Neutrophil (primary cell): ENCODE measurements around the gene NAIF1.

Experiments
- H3K27ac ChIP-seq: fragments of 200-600 bp; sonication (generic); 2 replicates; pipeline ENCODE4 v1.5.1; 2016; ENCODE audit warnings: mild to moderate bottlenecking, moderate library complexity
- H3K27me3 ChIP-seq: fragments of 200-600 bp; sonication (generic); 2 replicates; pipeline ENCODE4 v1.6.0; 2016; ENCODE audit warnings: mild to moderate bottlenecking
- H3K36me3 ChIP-seq: fragments of 200-600 bp; sonication (generic); 2 replicates; pipeline ENCODE4 v1.5.1; 2017
- H3K4me1 ChIP-seq, 2 experiments: fragments of 200-600 bp in 1 of 2; sonication (generic) in 1 of 2; 1 replicate in 1 of 2; 2 replicates in 1 of 2; pipeline versions ENCODE4 v1.5.1 to v1.6.1; 2013 to 2016; ENCODE audit warnings: low read depth in 1 of 2, low read length in 1 of 2, mild to moderate bottlenecking in 1 of 2, moderate library complexity in 1 of 2; ENCODE audit not compliant: control insufficient read depth in 1 of 2, insufficient read depth in 1 of 2
- H3K4me3 ChIP-seq, 2 experiments: fragments of 200-600 bp in 1 of 2; sonication (generic) in 1 of 2; 1 replicate in 1 of 2; 2 replicates in 1 of 2; pipeline ENCODE4 v1.5.1; 2013 to 2016; ENCODE audit warnings: low read depth in 1 of 2, low read length in 1 of 2, mild to moderate bottlenecking in 1 of 2, moderate library complexity in 1 of 2
- H3K9me3 ChIP-seq: fragments of 200-600 bp; sonication (generic); 2 replicates; pipeline ENCODE4 v1.5.1; 2016
- TF ChIP-seq, protein P1 (sequence below): fragments of 200-600 bp; sonication (generic); IDR thresholded peaks from 2 replicates; pipeline ENCODE4 v1.5.1; 2016; ENCODE audit warnings: antibody characterized with exemption

Gene NAIF1

DNA sequence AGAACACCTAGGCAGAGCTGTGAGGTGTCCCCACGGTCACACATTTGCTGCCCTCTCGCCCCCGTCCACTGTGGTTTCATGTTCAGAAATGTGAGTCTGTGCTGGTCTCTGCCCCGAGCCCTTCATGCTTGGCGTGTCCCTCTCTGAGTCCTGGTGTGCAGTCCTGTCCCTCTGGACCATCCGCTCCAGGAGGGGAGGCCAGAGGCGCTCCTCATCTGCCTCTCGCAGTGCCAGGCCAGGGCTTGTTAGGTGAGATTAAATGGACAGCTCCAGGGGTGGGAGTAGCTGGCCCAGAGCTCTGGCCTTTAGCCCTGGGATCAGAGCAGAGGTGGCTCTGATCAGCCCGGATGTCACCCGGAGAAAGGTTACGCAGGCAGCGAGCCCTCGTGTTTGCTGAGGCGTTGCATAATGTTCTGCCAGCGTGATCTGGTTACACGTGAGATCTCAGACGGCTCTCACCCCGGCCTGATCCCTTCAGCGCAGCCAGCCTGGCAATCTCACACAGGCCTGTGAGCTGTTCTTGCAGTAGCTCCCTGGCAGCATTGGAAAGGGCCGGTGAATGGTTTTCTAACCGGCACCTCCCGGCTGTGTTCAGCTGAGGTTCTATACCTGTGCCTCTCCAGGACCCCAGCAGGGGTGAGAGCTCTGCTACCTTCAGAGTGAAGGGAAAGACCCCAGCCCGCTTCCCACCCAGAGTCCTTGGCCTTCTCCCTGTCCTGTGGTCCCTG, 35.9 kb upstream of the NAIF1 start:
- Histone ChIP-seq H3K27me3 (no peaks in the 10 kb centered on the region), H3K27ac (no peak overlapping the region), H3K9me3 (no peaks in the 10 kb centered on the region), H3K4me3 (no peak overlapping the region), H3K36me3 (peaks cover 66% of the 10 kb centered on the region), H3K4me1 (peaks cover 14 to 16% of the 10 kb centered on the region in 2 experiments)
- TF ChIP-seq, protein P1, sequence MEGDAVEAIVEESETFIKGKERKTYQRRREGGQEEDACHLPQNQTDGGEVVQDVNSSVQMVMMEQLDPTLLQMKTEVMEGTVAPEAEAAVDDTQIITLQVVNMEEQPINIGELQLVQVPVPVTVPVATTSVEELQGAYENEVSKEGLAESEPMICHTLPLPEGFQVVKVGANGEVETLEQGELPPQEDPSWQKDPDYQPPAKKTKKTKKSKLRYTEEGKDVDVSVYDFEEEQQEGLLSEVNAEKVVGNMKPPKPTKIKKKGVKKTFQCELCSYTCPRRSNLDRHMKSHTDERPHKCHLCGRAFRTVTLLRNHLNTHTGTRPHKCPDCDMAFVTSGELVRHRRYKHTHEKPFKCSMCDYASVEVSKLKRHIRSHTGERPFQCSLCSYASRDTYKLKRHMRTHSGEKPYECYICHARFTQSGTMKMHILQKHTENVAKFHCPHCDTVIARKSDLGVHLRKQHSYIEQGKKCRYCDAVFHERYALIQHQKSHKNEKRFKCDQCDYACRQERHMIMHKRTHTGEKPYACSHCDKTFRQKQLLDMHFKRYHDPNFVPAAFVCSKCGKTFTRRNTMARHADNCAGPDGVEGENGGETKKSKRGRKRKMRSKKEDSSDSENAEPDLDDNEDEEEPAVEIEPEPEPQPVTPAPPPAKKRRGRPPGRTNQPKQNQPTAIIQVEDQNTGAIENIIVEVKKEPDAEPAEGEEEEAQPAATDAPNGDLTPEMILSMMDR = no peak

DNA sequence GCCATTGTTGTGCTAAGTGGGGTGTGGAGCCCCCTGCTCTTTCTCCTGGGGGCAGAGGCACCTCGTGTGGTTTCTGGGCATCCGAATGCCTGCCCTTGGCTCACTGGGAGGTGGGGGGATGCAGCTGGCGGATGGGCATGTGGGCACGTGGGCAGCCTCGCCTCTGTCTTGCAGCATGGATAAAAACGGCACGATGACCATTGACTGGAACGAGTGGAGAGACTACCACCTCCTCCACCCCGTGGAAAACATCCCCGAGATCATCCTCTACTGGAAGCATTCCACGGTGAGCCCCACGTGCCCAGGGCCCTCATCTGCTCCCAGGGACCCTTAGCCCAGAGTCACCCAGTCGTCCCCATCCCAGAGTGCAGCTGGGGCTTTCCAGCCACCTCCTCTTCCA, 35.1 kb upstream of the NAIF1 start:
- Histone ChIP-seq H3K27ac (no peak overlapping the region), H3K27me3 (no peaks in the 10 kb centered on the region), H3K36me3 (peaks cover 58% of the 10 kb centered on the region), H3K4me1 (peaks cover 22 to 24% of the 10 kb centered on the region in 2 experiments), H3K9me3 (no peaks in the 10 kb centered on the region), H3K4me3 (no peak overlapping the region)
- TF ChIP-seq, protein P1 = no peak

DNA sequence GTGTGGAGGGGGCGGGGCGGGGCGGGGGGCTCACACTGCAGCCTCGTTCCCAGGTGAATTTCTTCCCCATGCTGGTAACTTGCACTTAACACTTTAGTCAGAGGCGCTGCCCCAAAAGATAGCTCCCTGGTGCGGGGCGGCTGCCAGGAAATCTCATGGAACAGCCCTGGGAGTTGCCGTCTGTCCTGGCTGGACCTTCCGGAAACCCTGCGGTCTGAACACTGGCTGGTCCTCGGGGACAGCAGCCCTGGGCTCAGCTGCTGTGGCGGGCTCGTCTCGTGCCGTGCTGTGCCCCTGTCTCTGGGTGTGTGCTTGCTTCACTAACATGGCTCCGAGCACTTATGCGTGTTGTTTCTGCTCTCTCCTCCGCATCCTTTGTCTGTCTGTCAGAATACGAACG, 34.6 kb upstream of the NAIF1 start:
- TF ChIP-seq, protein P1 = no peak
- Histone ChIP-seq H3K4me1 (peaks cover 24% of the 10 kb centered on the region in 2 experiments), H3K4me3 (no peak overlapping the region), H3K36me3 (peaks cover 52% of the 10 kb centered on the region), H3K9me3 (no peaks in the 10 kb centered on the region), H3K27ac (no peak overlapping the region), H3K27me3 (no peaks in the 10 kb centered on the region)

DNA sequence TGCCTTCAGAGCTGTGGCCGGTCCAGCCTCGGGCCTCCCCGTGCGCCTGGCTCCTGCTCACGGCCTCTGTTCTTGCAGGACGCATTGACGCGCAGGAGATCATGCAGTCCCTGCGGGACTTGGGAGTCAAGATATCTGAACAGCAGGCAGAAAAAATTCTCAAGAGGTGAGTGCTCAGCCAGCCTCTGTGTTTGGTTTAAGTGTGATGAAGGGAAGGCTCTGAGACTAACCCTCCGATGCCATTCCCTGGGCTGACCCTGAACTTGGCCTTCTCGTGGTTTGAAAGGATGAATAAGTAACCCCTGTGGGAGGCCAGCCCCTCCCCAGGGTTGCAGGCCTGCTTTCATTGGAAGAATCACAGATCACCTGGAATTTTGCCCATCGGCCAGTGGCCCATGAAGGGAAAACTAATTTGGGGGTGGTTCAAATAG, 34.1 kb upstream of the NAIF1 start:
- H3K27ac ChIP-seq = no peak overlapping the region

DNA sequence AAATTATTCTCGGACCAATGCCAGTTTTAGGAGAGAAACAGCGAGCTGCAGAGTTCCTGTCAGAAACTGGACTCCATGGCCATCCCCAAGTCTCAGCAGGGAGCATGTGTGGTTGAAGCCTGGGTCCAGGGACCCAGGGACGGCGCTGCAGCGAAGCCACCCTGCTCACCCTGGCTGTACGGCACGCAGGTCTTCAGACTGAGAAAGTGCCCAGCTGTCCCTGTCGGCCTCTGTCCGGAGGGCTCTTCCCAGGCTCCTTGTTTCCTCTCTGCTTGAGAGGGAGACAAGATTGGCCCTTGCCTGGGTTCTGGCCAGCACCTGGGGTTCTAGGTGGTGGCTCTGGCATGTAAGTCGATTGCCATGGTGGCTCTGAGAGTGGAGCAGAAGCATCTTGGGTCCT, 33.5 kb upstream of the NAIF1 start:
- H3K4me1 ChIP-seq = peaks cover 24% of the 10 kb centered on the region in 2 experiments
- H3K27me3 ChIP-seq = no peaks in the 10 kb centered on the region
- TF ChIP-seq, protein P1 = no peak
- H3K27ac ChIP-seq = no peak overlapping the region
- no peak overlapping the region for H3K4me3 ChIP-seq
- H3K36me3 ChIP-seq = peaks cover 41% of the 10 kb centered on the region
- no peaks in the 10 kb centered on the region for H3K9me3 ChIP-seq

More for the DNA sequence above, 34.1 kb upstream of the NAIF1 start:
- TF ChIP-seq, protein P1 = no peak
- no peak overlapping the region for H3K4me3 ChIP-seq
- H3K36me3 ChIP-seq = peaks cover 48% of the 10 kb centered on the region
- H3K27me3 ChIP-seq = no peaks in the 10 kb centered on the region
- H3K9me3 ChIP-seq = no peaks in the 10 kb centered on the region
- peaks cover 24% of the 10 kb centered on the region in 2 experiments for H3K4me1 ChIP-seq
